Fibroblast of pulmonary artery (primary cell): ENCODE measurements around the gene CERS1.

ENCODE experiments used
- DNase-seq: peaks from one replicate; pipeline ENCODE4 v3.0.0-alpha.2; 2010; ENCODE audit warnings: low read depth
- H3K4me3 ChIP-seq: replicated peaks from 2 replicates; pipeline ENCODE4 v1.5.1; 2011; ENCODE audit warnings: low read depth, mild to moderate bottlenecking, control low read depth, low read length, moderate library complexity
- CTCF ChIP-seq: IDR thresholded peaks from 2 replicates; pipeline ENCODE4 v1.5.1; 2011; ENCODE audit warnings: mild to moderate bottlenecking, control low read depth, low read length, inconsistent platforms; ENCODE audit errors: missing control alignments

CERS1 gene

GRCh38 chr19:18878058-18878797 lies 17.7 kb downstream of the CERS1 start:
- DNase-seq, result no peak
- TF ChIP-seq CTCF, result no peak
- no peak overlapping the region for H3K4me3 ChIP-seq

- no peak for DNase-seq
- H3K4me3 ChIP-seq, result no peak overlapping the region
- no peak for TF ChIP-seq CTCF
These were observed 19.1 kb downstream of the CERS1 start for GRCh38 chr19:18876865-18877264.

GRCh38 chr19:18875726-18876125 lies 20.2 kb downstream of the CERS1 start:
- no peak for TF ChIP-seq CTCF
- DNase-seq, result no peak
- no peak overlapping the region for H3K4me3 ChIP-seq

- no peak for DNase-seq
- H3K4me3 ChIP-seq, result no peak overlapping the region
- TF ChIP-seq CTCF, result no peak
These were observed 24.4 kb downstream of the CERS1 start for GRCh38 chr19:18871543-18871942.

GRCh38 chr19:18870531-18871172 lies 25.3 kb downstream of the CERS1 start:
- no peak for DNase-seq
- no peak overlapping the region for H3K4me3 ChIP-seq
- TF ChIP-seq CTCF, result no peak

- H3K4me3 ChIP-seq, result no peak overlapping the region
- no peak for TF ChIP-seq CTCF
- no peak for DNase-seq
These were observed 26.0 kb downstream of the CERS1 start for GRCh38 chr19:18869781-18870530.
